Pulmonary artery endothelial cell (primary cell): Measurements from ENCODE around the gene SLC6A18. TPM values are rescaled to one million over a fixed set of nuclear protein-coding genes. Genes with fewer than 3 reads are reported as not detected.

Experiments used
- DNase-seq: peaks from one replicate; pipeline ENCODE4 v3.0.0-alpha.2; 2011; ENCODE audit warnings: low read depth, low spot score
- total RNA-seq: library from RNA; depleted of rRNA; stranded (reverse); fragments of >200 nt; gene quantifications from 2 replicates; pipeline ENCODE4 v1.2.3, GENCODE V29; 2014

SLC6A18 gene
- total RNA-seq, 1 donor from 2014 or later, result not detected

DNA sequence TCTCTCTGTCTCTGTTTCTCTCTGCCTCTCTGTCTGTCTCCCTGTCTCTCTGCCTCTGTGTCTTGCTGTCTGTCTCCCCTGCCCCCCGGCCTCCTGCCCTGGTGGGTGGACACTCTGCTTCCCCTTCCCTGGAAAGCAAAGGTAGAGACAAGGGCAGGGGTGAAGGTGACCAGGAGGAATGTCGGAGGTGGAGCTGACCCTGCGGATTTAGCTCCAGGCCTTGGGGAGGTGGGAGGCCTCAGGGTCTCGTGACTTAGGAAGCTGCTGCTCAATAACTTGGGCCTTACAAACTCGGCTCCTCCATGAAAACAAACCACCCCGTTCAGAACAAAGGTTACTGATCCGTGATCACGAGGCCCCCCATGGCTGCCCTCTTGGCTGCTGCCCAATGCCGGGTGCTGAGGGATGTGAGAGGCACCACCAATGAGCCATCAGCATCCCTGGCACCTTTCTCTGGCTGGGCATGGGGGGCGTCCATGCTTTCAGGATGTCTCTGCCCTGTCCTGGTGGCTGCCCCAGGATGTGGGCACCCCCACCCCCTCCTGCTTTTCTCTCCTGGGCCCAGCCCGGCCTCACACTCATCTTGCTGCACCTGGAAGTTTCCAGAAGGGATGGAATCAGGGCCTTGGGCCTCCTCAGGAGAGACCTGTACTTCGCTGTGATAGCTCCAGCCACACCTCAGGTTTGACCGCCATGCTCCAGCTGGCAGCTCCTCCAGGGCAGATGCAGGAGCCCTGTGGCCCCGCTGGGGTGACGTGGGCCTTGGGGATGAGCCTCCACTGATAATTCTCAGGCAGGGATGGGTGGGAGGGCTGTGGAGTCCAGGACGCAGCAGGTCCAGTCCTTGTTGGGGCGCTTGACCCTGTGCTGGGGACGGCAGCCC, 38.6 kb upstream of the SLC6A18 start:
- DNase-seq, result no peak

DNA sequence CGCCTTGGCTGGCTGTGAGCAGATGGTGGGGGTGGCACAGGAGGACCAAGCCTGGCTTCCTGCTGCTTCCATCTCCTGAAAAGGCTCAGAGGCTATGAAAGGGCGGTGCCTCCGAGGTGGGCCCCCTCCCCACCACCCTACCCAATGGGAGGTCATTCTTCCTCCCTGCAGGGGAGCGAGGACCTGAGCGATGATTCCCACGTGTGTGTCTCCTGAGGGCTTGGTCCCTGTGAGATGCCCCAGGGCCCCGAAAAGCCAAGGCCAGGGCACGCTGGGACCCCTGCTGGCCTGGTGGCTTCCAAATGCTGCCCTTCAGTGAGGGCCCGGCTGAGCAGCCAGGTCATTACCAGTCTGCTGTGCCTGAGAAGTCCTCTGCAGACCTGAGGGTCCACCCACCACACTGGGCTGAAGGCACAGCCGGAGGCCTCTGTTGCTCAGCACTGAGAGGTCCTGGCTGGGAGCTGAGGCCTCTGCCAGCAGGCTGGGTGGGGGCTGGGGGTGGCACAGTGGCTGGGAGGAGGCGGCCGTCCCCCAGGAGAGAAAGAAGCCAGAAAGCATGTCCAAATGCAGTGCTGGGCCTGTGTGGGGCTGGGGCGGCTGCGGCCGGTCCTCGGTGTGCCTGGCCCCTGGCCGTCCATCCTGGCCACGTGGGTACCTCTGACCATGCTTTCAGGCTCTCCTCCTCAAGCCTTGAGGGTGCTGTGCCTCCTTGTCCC, 37.8 kb upstream of the SLC6A18 start:
- no peak for DNase-seq

DNA sequence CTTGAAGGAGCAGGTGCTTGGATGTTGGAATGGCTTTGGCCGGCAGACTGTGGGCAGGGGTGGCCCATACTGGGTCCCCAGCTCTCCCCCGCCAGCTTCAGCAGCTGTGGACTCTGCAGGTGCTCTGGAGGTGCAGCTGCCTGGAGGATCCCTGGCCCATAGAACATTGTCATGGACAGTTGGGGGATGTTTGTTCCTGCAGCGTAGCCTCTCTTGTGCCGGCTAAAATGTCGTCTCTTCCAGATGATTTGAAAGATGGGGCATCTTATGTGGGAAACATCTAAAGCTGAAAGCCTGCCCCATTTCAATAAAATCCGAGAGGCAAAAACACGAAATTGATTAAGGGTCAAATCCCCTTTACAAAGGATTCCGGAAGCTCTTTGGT, 37.2 kb upstream of the SLC6A18 start:
- DNase-seq, result no peak

DNA sequence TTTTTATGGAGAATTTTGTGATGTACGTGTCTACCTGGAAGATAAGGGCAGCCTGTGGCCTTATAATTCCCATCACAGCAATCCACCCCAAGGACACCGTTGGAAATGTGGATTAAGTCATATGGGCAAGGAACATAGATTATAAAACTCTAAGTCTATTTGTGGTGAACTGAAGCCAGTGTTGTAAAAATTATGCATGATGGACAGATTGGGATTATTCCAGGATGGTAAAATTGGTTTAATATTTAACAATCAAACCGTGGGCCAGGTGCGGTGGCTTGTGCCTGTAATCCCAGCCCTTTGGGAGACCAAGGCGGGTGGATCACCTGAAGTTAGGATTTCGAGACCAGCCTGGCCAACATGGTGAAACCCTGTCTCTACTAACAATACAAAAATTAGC, 36.7 kb upstream of the SLC6A18 start:
- DNase-seq, result no peak

DNA sequence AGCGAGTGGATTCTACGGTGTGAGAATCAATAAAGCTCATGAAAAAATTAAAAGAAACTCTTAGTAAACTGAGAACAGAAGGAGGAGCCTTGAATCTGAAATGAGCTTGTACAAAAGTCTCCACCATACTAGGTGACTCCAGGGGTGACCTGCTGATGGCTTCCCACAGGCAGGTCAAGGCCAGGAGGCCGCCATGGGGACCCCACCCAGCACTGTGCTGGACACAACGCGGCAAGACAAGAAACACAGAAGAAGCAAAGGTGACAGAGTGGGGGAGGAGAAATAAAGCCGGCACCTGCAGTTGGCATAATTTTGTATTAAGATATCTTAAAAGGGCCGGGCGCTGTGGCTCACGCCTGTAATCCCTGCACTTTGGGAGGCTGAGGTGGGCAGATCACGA, 35.9 kb upstream of the SLC6A18 start:
- no peak for DNase-seq

DNA sequence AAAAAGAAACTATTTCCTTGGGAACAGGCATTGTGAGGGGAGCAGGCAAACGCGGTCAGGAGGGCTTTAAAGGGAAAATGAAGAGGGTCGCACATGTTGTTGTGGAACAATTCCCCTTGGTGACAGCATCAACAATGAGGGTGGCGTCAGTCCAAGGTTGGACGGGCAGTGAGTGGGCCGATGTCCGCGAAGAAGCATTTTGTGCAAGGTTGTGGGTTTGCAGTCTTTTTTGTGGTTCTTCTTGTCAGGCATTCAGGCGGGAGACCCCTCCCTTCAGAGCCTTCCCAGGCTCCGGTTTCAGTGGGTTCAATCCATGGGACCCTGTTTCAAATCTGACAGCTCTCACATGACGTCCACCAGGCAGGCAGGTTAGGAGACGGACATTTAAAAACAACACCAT, 34.9 kb upstream of the SLC6A18 start:
- no peak for DNase-seq

DNA sequence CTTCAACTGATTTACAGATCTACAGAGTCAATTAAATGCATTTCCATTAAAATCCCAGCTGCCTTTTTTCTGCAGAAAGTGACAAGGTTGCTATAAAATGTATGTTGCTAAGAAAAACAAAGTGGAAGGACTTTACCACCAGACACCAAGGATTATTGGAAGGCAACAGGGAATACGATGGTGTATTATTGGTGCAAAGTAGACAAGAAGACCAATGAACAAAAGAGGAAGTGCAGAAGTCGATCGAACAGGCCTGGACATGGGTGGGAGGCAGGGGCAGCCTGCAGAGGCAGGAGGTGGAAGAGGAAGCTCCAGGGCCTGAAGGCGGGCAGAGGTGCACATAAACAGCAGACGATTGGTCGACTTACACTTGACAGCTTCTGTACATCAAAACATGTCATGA, 34.3 kb upstream of the SLC6A18 start:
- no peak for DNase-seq

DNA sequence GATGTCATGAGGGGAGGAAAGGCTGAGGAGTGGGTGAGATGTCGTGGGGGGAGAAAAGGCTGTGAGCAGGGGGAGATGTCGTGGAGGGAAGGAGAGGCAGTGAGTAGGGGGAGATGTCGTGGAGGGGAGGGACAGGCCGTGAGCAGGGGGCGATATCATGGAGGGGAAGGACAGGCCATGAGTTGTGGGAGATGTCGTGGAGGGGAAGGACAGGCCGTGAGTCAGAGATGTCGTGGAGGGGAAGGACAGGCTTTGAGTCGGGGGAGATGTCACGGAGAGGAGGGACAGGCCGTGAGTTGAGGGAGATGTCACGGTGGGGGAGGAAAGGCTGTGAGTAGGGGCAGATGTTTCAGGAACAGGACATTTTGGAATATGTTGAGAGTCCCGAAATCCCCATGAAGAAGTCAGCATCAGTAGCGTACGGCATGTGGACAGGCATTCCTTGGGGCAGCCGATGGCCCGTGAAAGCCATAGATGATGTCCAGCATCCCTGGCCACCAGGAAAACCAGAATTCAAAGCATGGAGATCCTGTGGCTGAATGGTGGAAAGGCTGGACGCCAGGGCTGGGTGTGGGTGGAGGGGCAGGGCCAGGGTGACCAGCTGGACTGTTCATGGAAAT, 32.1 kb upstream of the SLC6A18 start:
- DNase-seq, result no peak

DNA sequence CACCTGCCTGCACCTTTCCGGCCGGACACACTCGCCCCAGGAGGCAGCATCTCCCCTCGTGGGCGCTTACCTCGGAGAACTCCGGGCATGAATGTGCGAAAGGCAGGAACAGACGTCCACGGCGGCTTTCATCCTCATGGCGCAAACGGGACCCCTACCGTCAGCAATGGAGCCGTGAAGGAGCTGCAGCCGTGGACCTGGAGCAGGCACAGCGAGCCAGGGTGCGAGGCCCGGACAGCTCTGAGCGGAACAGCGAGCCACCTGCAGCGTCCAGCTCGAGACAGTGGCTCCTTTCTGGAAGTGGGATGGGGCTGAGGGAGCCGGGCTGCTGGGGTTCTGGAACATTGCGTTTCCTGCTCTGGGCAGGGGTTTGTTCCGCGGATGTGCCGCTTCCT, 31.6 kb upstream of the SLC6A18 start:
- DNase-seq, result no peak

DNA sequence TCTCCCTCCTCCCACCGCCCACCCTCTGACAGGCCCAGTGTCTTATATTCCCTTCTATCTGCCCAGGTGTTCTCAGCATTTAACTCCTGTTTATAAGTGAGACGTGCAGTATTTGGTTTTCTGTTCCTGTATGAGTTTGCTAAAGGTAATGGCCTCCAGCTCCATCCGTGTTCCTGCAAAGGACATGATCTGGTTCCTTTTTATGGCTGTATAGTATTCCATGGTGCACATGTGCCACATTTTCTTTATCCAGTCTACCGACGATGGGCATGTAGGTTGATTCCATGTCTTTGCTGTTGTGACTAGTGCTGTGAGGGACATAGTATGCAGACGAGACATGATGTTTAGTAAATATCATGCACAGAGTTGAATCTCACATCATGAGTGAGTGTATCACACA, 30.8 kb upstream of the SLC6A18 start:
- DNase-seq, result no peak

DNA sequence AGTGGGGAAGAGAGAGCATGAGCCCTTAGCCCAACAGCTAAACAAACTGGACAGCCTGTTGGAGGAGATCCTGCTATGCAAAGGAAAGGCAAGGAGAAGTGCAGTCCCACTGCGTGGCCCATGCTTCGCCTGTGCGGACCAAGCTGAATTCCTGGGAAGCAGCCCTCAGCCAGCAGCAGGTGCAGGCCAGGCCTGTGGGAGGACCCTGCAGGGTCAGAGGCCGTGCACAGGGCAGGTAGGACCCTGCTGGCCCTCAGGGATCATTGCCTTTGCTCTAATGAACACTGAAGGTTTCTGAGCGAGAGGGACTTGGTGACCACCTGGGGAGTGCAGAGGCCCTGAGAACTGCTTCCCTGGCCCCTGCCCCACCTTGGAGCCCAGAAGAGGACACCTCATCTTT, 29.7 kb upstream of the SLC6A18 start:
- DNase-seq, result no peak

DNA sequence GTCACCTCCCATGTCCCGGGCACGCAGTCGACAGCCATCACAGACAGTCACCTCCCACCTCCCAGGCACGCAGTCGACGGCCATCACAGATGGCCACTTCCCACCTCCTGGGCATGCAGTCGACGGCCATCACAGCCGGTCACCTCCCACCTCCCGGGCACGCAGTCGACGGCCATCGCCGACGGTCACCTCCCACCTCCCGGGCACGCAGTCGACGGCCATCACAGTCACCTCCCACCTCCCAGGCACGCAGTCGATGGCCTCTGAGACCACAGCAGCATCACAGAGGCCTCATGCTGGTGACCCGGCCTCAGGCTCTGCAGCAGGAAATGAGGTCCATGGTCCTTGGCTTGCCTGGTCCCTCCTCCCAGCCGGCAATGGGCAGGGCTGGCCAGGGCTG, 29.3 kb upstream of the SLC6A18 start:
- DNase-seq, result no peak

DNA sequence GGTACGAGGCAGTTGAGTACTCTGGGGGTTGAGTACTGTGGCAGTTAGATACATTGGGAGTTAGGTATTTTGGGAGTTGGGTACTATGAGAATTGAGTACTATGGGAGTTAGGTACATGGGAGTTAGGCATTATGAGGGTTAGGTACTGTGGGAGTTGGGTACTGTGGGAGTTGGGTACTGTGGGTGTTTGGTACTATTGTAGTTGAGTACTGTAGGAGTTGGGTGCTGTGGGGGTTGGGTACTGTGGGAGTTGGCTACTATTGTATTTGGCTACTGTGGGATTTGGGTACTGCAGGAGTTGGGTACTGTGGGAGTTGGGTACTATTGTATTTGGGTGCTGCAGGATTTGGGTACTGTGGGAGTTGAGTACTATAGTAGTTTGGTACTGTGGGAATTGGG, 28.6 kb upstream of the SLC6A18 start:
- no peak for DNase-seq

DNA sequence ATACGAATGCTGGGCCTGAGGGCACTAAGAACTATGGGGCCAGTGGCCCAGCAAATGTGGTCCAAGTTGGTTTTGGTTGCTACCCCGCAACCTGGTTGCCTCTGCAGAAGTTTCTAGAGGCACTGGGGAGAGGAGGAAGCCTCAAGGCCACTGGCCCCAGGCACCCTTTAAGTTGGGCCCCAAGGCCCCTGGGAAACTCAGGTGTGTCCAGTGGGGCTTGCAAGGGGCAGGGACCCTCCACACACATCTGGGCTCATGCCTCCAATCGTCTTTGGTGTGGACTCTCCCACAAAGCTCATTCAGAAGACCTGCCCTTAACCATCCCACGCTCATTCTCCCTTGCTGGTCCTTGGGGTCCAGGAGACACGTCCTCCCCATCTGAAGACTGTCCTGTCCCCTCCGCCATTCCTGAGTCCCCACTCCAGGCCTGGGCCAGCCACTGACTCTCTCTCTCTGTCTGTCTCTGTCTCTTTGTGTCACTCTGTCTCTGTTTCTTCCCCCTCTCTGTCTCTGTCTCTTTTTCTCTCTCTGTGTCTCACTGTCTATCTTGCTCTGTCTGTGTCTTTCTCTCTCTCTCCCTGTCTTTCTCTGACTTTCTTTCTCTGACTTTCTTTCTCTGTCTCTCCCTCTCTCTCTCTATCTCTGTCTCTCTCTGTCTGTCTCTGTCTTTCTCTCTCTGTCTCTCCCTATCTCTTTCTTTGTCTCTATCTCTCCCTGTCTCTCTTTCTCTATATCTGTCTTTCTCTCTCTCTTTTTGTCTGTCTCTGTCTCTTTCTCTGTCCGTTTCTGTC, 27.1 kb upstream of the SLC6A18 start:
- DNase-seq, result no peak

DNA sequence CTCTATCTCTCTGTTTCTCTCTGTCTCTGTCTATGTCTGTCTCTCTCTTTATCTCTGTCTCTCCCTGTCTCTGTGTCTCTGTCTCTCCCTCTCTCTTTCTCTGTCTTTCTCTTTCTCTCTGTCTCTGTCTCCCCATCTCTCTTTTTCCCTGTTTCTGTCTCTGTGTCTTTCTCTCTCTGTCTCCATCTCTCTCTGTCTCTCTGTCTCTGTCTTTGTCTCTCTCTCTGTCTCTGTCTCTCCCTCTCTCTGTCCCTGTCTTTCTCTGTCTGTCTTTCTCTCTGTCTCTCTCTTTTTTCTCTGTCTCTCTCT, 25.9 kb upstream of the SLC6A18 start:
- no peak for DNase-seq

DNA sequence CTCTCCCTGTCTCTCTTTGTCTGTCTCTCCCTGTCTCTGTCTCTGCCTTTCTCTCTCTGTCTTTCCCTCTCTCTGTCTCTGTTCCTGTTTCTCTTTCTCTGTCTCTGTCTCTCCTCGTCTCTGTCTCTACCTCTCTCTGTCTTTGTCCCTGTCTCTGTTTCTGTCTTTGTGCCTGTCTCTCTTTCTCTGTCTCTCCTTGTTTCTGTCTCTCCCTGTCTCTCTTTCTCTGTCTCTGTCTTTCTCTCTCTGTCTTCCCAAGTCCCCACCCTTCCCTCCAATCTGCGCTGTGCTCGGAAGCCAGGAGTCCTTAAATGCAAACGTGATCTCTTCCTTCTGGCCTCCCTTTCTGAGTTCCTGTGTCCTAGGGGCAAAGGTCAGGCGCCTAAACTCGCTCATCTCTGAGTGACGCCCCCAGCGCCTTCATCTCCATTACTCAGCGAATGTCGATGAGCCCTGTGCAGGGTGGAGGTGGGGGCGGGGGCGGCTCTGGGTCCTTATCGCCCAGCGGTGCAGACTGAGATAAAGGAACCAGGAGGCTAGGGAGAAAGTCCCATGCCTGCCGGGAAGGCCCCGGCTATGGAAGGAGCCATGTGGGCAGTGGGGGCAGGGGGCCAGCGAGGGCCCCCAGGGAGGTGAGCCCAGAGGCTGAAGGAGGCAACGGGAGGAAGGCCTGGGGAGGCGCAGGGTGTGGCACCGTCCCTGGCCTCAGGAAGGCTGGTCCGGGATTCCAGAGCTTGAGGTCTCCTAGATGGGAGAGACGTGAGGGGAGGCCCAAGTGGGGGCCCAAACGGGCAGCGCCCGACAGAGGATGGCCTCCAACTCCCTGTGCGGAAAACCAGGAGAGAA, 25.3 kb upstream of the SLC6A18 start:
- no peak for DNase-seq

DNA sequence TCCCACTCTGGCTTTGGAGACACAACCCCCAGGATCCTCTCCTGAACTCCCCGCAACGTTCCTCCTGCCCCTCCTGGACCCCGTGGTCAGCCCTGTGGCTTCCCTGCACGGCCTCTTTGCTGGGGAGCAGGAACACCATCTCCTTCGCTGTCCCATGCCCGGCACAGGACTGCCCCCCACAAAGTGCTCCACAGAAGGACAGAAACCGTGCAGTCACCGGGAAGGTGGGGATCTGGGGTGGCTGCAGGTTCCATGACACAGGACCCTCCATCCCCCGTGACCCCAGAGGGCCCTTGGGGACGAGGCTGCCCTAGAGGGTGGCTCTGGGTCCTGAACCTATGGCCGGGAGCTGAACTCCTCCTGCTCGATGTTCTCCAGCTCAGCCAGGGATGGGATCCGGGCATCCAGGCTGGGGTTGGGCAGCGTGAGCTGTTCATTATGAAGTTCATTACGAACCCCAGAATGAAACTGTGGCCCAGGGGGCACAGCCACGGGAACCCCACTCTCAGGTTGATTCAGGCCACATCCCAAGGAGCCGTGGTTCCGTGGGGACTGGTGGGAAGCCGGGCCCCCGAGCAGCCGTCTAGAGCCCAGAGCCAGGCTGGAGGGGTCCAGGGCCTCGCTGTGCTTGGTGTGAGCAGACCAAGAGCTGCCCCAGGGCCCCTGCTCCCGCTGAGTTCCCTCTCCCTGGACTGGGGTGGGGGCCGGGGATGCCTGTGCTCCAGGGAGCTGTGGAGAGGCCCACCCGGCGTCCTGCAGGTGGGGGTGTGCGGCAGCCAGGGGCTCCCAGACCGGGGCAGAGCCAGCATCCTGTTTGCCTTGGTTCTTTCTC, 24.5 kb upstream of the SLC6A18 start:
- DNase-seq, result no peak

DNA sequence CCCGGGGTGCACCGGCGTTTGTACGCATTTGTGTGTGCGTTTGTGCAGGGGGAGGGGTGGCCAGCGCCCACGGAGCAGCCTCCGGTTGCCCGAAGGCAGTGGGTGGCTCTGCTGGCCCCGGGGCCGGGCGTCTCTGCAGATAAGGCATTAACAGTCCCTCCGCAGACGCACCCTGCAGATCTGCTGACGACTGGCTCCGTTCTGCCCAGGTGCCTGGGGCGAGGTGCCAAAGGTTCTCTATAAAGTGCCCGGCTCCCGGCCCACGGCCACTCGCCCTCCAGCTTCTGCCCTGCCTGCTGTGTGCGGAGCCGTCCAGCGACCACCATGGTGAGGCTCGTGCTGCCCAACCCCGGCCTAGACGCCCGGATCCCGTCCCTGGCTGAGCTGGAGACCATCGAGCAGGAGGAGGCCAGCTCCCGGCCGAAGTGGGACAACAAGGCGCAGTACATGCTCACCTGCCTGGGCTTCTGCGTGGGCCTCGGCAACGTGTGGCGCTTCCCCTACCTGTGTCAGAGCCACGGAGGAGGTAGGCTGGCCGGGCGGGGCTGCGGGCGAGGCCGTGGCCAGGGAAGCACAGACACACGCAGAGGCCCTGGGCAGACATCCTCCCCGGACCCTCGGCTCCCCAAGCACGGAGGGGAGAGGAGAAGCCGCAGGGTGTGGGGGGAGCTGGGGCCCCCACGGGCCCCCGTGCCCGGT, 23.7 kb upstream of the SLC6A18 start, which contains the start of gene SLC6A19:
SLC6A19 (plus strand) TSS at position 269 of the 699 bp plus-strand sequence; CDS start at position 325, 56 bp downstream.
- no peak for DNase-seq
